AML-193 (cell line): Measurements from ENCODE around the gene ST8SIA2.
"Not testable (repeated sequence)": the region's sequence is repeated elsewhere in the genome, so short reads cannot be mapped to it uniquely, and the experiment has no call there.

Experiments
- DNase-seq, 2 experiments: peaks; one replicate each; lab custom pipeline; 2025; lab: John Stamatoyannopoulos, UW

The ST8SIA2 gene

GRCh38 chr15:92443381-92443780 is 49.7 kb downstream of the ST8SIA2 start:
- DNase-seq, result no peak

GRCh38 chr15:92444631-92445030 is 51.0 kb downstream of the ST8SIA2 start:
- no peak for DNase-seq

GRCh38 chr15:92448370-92448769 is 54.7 kb downstream of the ST8SIA2 start:
- no peak for DNase-seq

- no peak for DNase-seq
Observed at GRCh38 chr15:92449476-92449875, 55.8 kb downstream of the ST8SIA2 start.

- no peak for DNase-seq
Observed at GRCh38 chr15:92451225-92451825, 57.6 kb downstream of the ST8SIA2 start.

GRCh38 chr15:92452143-92452542 is 58.5 kb downstream of the ST8SIA2 start:
- no peak for DNase-seq

- no peak for DNase-seq
Observed at GRCh38 chr15:92453607-92454006, 59.9 kb downstream of the ST8SIA2 start.

GRCh38 chr15:92454555-92455105 is 60.9 kb downstream of the ST8SIA2 start:
- no peak for DNase-seq

GRCh38 chr15:92455271-92455670 is 61.6 kb downstream of the ST8SIA2 start:
- DNase-seq, result no peak

- DNase-seq, result no peak
Observed at GRCh38 chr15:92457471-92458041, 63.9 kb downstream of the ST8SIA2 start.

- no peak for DNase-seq
Observed at GRCh38 chr15:92460023-92460422, 66.3 kb downstream of the ST8SIA2 start.

- DNase-seq, result no peak
Observed at GRCh38 chr15:92462424-92463125, 68.9 kb downstream of the ST8SIA2 start.

- DNase-seq, result no peak
Observed at GRCh38 chr15:92463352-92463751, 69.7 kb downstream of the ST8SIA2 start.

GRCh38 chr15:92463826-92464225 is 70.1 kb downstream of the ST8SIA2 start:
- no peak for DNase-seq

GRCh38 chr15:92466834-92467233 is 73.2 kb downstream of the ST8SIA2 start:
- DNase-seq, result no peak

- DNase-seq, result no peak
Observed at GRCh38 chr15:92467245-92467644, 73.6 kb downstream of the ST8SIA2 start.

- DNase-seq, result no peak
Observed at GRCh38 chr15:92468991-92469390, 75.3 kb downstream of the ST8SIA2 start.

- DNase-seq, result no peak
Observed at GRCh38 chr15:92471288-92471687, 77.6 kb downstream of the ST8SIA2 start.

GRCh38 chr15:92473756-92474155 is 80.1 kb downstream of the ST8SIA2 start:
- no peak for DNase-seq

- not testable (repeated sequence) for DNase-seq
Observed at GRCh38 chr15:92479730-92480129, 86.0 kb downstream of the ST8SIA2 start.

- DNase-seq, result no peak
Observed at GRCh38 chr15:92480361-92480760, 86.7 kb downstream of the ST8SIA2 start.

- DNase-seq, result no peak
Observed at GRCh38 chr15:92485441-92485840, 91.8 kb downstream of the ST8SIA2 start.

GRCh38 chr15:92492551-92493115 is 99.0 kb downstream of the ST8SIA2 start:
- DNase-seq, result no peak
